HG02642 (cell line): Measurements from ENCODE around the gene CCDC78.
"Not testable (repeated sequence)": the region's sequence is repeated elsewhere in the genome, so short reads cannot be mapped to it uniquely, and the experiment has no call there.

Experiments
- ATAC-seq: cut with Tn5 transposase; IDR thresholded peaks from one replicate; pipeline ENCODE4 v1.9.1; 2021; ENCODE audit warnings: mild to moderate bottlenecking; ENCODE audit not compliant: unreplicated experiment, poor library complexity

Gene CCDC78

GRCh38 chr16:761625-762513 is 35.6 kb upstream of the CCDC78 start:
- ATAC-seq = no peak

- no peak for ATAC-seq
Observed at GRCh38 chr16:760545-761343, 34.5 kb upstream of the CCDC78 start, which contains the start of gene MSLN. TSS of gene MSLN (plus strand) at chr16:760734. CDS start at chr16:762681, 1,947 bp downstream.

DNA sequence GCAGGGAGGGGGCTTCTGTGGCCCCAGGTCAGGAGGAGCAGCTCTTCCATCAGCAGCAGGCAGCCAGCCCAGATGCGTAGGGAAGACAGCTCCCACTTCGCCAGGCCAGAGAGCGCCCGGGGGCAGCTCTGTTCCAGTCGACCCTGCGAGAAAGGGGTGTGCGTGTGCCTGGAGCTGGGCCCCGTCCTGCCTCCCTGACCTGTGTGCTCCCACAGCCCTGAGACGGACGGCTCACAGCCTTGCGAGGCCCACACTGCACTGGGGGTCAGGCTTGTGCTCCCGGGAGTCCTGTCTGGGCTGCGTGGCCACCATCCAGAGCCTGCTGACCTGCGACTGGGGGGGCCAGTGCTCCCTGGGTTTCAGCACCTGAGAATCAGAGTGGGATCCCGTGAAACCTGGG is 33.8 kb upstream of the CCDC78 start:
- ATAC-seq = no peak

GRCh38 chr16:759110-759910 is 33.1 kb upstream of the CCDC78 start:
- no peak for ATAC-seq

GRCh38 chr16:756428-756827 is 30.2 kb upstream of the CCDC78 start:
- ATAC-seq = no peak

- no peak for ATAC-seq
Observed at GRCh38 chr16:754656-755055, 28.4 kb upstream of the CCDC78 start.

DNA sequence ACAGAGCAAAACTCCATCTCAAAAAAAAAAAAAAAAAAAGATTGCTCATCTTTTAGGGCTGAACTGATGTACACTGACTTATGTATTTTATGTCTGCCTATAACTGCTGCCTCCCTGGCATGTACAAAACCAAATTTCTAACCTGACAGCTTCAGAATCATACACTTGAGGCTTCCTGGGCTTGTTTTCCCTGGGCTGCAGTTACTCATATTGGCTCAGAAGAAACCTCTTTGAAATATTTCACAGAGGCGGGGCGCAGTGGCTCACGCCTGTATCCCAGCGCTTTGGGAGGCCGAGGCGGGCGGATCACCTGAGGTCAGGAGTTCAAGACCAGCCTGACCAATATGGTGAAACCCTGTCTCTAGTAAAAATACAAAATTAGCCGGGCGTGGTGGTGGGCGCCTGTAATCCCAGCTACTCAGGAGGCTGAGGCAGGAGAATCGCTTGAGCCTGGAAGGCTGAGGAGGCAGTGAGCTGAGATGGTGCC is 27.9 kb upstream of the CCDC78 start:
- ATAC-seq = not testable (repeated sequence)

GRCh38 chr16:752007-752312 is 25.7 kb upstream of the CCDC78 start:
- ATAC-seq = no peak

GRCh38 chr16:751152-752006 is 25.1 kb upstream of the CCDC78 start:
- no peak for ATAC-seq

DNA sequence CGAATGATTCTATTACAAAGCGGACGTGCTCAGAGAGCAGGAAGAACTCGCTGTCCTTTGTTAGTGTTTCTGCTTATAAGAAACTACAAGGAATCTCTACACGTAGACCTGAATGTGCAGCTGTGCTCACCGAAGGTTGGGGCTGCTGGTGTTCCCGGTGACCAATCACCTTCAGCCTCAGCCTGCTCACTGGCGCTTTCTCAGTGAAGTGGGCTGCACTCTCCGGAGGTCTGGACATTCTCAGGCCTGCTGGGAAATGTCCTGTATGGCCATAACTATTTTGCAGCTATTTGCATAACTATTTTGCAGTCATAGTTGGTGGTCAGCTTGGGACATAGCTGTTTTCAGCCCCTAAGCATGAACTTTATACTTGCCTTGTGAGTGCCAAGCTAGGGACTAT is 24.2 kb upstream of the CCDC78 start:
- no peak for ATAC-seq

GRCh38 chr16:749010-749409 is 22.8 kb upstream of the CCDC78 start:
- no peak for ATAC-seq

- no peak for ATAC-seq
Observed at GRCh38 chr16:747978-748746, 21.9 kb upstream of the CCDC78 start.

DNA sequence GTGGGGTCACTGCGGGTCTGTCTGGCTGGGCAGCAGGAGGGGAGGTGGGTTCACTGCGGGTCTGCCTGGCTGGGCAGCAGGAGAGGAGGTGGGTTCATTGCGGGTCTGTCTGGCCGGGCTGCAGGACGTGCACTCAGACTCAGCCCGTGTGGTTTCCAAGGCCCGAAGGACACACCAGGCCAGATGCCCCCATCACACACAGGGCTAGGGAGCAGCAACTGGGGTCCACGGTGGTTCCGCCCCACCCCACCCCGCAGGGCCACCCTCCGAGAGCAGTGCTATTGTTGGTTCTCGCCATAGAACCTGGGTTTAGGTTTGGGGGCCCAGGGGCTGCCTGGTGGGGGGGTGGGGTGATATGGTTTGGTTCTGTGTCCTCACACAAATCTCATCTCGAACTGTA is 20.4 kb upstream of the CCDC78 start:
- ATAC-seq = no peak

DNA sequence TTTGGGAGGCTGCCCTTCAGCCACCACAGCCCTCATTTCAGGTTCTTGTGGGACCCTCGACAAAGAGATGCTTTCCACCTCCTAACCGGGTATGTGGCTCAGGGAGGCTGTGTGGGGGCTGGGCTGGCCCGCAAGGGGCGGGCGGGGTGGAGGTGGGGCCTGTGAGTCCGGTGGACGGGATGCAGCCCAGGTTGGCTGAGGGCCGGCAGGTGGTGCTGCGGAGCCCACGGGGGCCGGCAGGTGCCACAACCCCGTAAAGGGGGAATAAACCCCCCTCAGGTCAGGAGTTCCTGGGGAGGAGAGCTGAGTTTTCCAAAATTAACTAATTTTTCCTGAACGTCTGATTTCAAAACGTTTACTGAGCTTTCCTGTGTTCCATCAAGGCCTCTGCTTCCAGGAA is 19.5 kb upstream of the CCDC78 start:
- ATAC-seq = no peak

DNA sequence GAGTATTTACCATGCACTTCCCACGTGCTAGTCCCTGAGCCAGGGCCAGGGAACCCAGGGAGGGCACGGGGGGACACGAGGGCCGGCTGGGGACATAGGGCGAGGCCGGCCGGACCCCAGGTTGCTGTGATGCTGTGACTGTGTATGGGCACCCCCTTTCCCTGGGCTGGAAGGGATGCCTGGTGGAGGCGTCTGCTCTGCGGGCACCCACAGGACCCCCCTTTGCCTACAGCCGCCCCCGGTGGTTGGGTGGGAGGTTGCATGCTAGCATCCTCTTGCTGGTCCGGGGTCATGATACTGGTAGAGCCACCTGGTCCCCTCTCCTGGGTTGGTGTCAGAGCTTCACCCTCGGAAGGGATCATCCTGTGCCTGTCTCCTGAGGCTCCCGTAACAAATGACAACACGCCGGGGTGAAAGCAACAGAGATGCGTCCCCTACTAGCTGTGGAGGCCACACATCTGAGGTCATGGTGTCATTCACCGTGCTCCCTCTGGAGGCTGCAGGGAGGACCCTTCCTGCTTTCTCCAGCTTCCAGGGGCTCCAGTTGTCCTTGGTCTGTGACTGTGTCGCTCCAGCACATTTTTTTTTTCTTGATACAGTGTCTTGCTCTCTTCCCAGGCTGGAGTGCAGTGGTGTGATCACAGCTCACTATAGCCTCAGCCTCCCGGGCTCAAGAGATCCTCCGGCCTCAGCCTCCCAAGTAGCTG is 17.7 kb upstream of the CCDC78 start:
- ATAC-seq = no peak

- ATAC-seq = not testable (repeated sequence)
Observed at GRCh38 chr16:742894-743293, 16.7 kb upstream of the CCDC78 start.

DNA sequence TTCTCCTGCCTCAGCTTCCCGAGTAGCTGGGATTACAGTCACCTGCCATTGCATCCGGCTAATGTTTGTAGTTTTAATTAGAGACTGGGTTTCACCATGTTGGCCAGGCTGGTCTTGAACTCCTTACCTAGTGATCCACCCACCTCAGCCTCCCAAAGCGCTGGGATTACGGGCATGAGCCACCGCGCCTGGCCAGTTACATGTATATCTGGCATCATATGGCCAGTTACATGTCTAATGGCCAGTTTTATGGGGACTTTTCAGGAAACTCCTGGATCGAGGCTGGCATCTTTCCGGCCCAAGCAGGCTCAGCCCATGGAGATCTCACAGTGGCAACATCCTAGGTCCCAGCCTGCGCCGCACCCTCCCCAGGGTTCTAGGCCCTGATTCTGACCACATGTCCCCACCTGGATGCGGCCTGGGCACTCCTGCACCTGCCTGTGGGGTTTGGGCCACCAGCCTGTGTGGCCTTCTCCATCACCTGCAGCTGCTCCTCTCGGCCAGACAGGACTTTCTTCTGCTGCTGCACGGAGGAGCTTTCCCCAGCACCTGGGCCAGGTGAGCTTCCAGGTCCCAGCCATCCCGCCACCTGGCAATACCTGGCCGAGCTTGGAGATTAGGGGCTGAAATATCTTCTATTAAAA is 15.9 kb upstream of the CCDC78 start:
- ATAC-seq = no peak
